ENCODE measurements around the gene SFMBT1. TPM values are rescaled to one million over a fixed set of nuclear protein-coding genes. Genes with fewer than 3 reads are reported as not detected.

The SFMBT1 gene
- total and polyA plus RNA-seq, 2 of the 4 experiments (the other 2 are of a cell fraction), result 1.0 to 1.8 TPM

DNA sequence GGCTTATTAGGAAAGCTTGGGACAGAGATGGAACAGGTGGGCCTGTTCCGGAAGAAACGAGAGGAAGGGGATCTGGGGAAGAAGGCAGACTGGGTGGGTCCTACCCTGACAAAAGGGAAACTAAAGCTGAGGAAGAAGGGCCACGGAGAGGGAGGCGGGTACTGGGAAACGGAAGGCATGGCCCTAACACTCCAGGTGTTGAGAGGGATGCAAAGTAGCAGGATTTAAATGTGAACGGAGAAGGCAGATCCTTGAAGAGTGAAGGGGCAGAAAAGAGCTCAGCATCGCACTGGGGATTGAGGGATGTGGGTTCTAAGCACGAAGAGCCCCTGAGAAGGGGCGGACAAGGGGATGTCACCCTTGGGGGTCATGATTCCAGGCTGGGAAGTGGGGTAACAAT is 149.3 kb downstream of the SFMBT1 start:
- H3K14ac ChIP-seq (replicated peaks; ENCODE audit: low read depth, low read length), result peak overlapping the region; percentile 70
- peak overlapping the region; percentile 90 for H3K4me2 ChIP-seq (ENCODE audit: low read depth, low read length)
- peak overlapping the region in 1 of 2 experiments; percentile 59; a peak in 2 of 4 replicates for H4K8ac ChIP-seq (ENCODE audit: low read depth in 2 of 2, low read length in 2 of 2)
- ChIA-PET CTCF (interaction anchor here (1.5 kb wide), 1 partner anchor 11 kb away, joined by 4 read pairs; no protein-coding TSS in a partner anchor), POLR2A (ENCODE audit: unreplicated experiment) (interaction anchor here (0.7 kb wide), 1 partner anchor 58 kb away, joined by 4 read pairs; no protein-coding TSS in a partner anchor)
- no peak for ATAC-seq (ENCODE audit: low read depth)
- no TSS peak for BruUV-seq (replicated peaks)
- H2BK120ac ChIP-seq (ENCODE audit: low read depth, low read length), result no peak overlapping the region
- dilution Hi-C loops (cut with HindIII; ENCODE audit: low sequenced_read_pairs, unreplicated experiment) (no loop called here), intact Hi-C loops (cut with micrococcal nuclease) (no loop called here), in situ Hi-C loops (cut with MboI; ENCODE audit: low sequenced_read_pairs) (no loop called here)
- H2AK5ac ChIP-seq (ENCODE audit: low read depth, low read length), result peak overlapping the region; percentile 13; the same call in 1 of the 2 replicates
- no peak overlapping the region for H2BK5ac ChIP-seq (ENCODE audit: low read depth, low read length, poor library complexity, severe bottlenecking)
- H3K9ac ChIP-seq (ENCODE audit: low read depth, low read length), result peak overlapping the region; percentile 76
- H3K36me3 ChIP-seq (ENCODE audit: control insufficient read depth, insufficient read depth, low read length), result no peaks in the 10 kb centered on the region
- peak overlapping the region; percentile 11; the same call in 1 of the 2 replicates for H3K4ac ChIP-seq (ENCODE audit: low read depth, low read length)
- H3K4me3 ChIP-seq (ENCODE audit: insufficient read depth, low read depth, low read length), result peak overlapping the region; percentile 65
- peak overlapping the region; percentile 10 for H2AK9ac ChIP-seq (replicated peaks; ENCODE audit: low read depth, low read length, poor library complexity)
- peak overlapping the region; percentile 70; the same call in 1 of the 2 replicates for H3K23ac ChIP-seq (ENCODE audit: low read depth, low read length)
- H3K27me3 ChIP-seq (ENCODE audit: control insufficient read depth, insufficient read depth, low read length), result no peaks in the 10 kb centered on the region
- no peak overlapping the region for H3K18ac ChIP-seq (ENCODE audit: low read depth, low read length)
- peaks cover 10% of the 10 kb centered on the region for H3K4me1 ChIP-seq (ENCODE audit: control insufficient read depth, insufficient read depth, low read length)
- no peak overlapping the region for H2BK20ac ChIP-seq (ENCODE audit: low read depth, low read length)
- no peak overlapping the region for H4K91ac ChIP-seq (ENCODE audit: insufficient read depth, low read depth, low read length)
- no peak for DNase-seq
- no peak overlapping the region for H3K56ac ChIP-seq (ENCODE audit: extremely low read depth, insufficient read depth, low read length)
- H3K9me3 ChIP-seq (ENCODE audit: control insufficient read depth, insufficient read depth, low read length), result no peaks in the 10 kb centered on the region
- 0 out of 2 replicates have a peak, but pooled peaks cover 3% of the 10 kb centered on the region for H4K20me1 ChIP-seq (ENCODE audit: insufficient read depth, low read length)
- H2AFZ ChIP-seq (replicated peaks; ENCODE audit: low read length, poor library complexity), result peak overlapping the region; percentile 90
- H4K5ac ChIP-seq (ENCODE audit: low read depth, low read length), result no peak overlapping the region
- no peak for TF ChIP-seq CHD1 (IDR thresholded peaks at IDR 0.05; ENCODE audit: low read depth, low read length)
- no peak for TF ChIP-seq BHLHE40 (IDR thresholded peaks at IDR 0.05; ENCODE audit: low read depth, low read length)
- no peak for TF ChIP-seq MXI1 (IDR thresholded peaks at IDR 0.05; ENCODE audit: borderline replicate concordance, low read depth, low read length)
- no peak for TF ChIP-seq POLR2A (IDR thresholded peaks at IDR 0.05; ENCODE audit: low read depth, low read length)
- no peak for TF ChIP-seq CEBPB (IDR thresholded peaks at IDR 0.05; ENCODE audit: low read depth, low read length)
- TF ChIP-seq, protein P1, sequence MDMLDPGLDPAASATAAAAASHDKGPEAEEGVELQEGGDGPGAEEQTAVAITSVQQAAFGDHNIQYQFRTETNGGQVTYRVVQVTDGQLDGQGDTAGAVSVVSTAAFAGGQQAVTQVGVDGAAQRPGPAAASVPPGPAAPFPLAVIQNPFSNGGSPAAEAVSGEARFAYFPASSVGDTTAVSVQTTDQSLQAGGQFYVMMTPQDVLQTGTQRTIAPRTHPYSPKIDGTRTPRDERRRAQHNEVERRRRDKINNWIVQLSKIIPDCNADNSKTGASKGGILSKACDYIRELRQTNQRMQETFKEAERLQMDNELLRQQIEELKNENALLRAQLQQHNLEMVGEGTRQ (IDR thresholded peaks at IDR 0.05; ENCODE audit: low read depth, low read length), result no peak
- no peak for TF ChIP-seq FOS (IDR thresholded peaks at IDR 0.05; ENCODE audit: low read depth, low read length)
- no peak for TF ChIP-seq RAD21 (IDR thresholded peaks at IDR 0.05; ENCODE audit: low read length)
- no peak for TF ChIP-seq RCOR1 (IDR thresholded peaks at IDR 0.05; ENCODE audit: insufficient replicate concordance, low read length)
- no peak for TF ChIP-seq SMC3 (IDR thresholded peaks at IDR 0.05; ENCODE audit: low read depth, low read length)
- TF ChIP-seq NFE2L2 (IDR thresholded peaks at IDR 0.05; ENCODE audit: low read depth, low read length), result no peak
- TF ChIP-seq MAZ (IDR thresholded peaks at IDR 0.05; ENCODE audit: borderline replicate concordance, low read depth, low read length), result no peak
- TF ChIP-seq, protein P2, sequence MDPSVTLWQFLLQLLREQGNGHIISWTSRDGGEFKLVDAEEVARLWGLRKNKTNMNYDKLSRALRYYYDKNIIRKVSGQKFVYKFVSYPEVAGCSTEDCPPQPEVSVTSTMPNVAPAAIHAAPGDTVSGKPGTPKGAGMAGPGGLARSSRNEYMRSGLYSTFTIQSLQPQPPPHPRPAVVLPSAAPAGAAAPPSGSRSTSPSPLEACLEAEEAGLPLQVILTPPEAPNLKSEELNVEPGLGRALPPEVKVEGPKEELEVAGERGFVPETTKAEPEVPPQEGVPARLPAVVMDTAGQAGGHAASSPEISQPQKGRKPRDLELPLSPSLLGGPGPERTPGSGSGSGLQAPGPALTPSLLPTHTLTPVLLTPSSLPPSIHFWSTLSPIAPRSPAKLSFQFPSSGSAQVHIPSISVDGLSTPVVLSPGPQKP (IDR thresholded peaks at IDR 0.05; ENCODE audit: borderline replicate concordance, low read depth, low read length), result no peak
- no peak for TF ChIP-seq RFX5 (IDR thresholded peaks at IDR 0.05; ENCODE audit: low read depth, low read length)
- H3K27ac ChIP-seq (ENCODE audit: insufficient read depth, low read length), result no peak overlapping the region; the same call in 1 of the 2 replicates
- peaks cover 15 to 45% of the 10 kb centered on the region in 2 experiments for H3K79me1 ChIP-seq (ENCODE audit: low read depth in 1 of 2, low read length in 2 of 2)
- H3K9me1 ChIP-seq (ENCODE audit: insufficient read depth, low read length), result peaks cover 14% of the 10 kb centered on the region; the same call in 1 of the 2 replicates
- WGBS, 2 experiments (ENCODE audit: extremely low coverage in 2 of 2, insufficient read length in 1 of 2), result 7% methylated on average over 9 of the region's 9 CpGs; no CpG with 5 or more reads in 1 of the 2 experiments
- H2BK15ac ChIP-seq (ENCODE audit: low read depth, low read length), result no peak overlapping the region

All from IMR-90 (cell line).